Tibial nerve (tissue), 3 donors: ENCODE measurements around the gene CFAP221.

ENCODE experiments used
- CTCF ChIP-seq, 5 experiments: fragments of 200-600 bp in 3 of 5; fragments of 450-650 bp in 2 of 5; sonication (generic) in 3 of 5; IDR thresholded peaks; one replicate each; pipeline ENCODE4 v1.5.1; 2016 to 2019; ENCODE audit warnings: antibody characterized with exemption in 5 of 5, mild to moderate bottlenecking in 3 of 5, moderate library complexity in 2 of 5
- POLR2A ChIP-seq, 2 donors: fragments of 450-650 bp; IDR thresholded peaks; one replicate each; pipeline ENCODE4 v1.6.1; 2017; ENCODE audit warnings: antibody characterized with exemption in 2 of 2, mild to moderate bottlenecking in 2 of 2, moderate library complexity in 2 of 2

DNA sequence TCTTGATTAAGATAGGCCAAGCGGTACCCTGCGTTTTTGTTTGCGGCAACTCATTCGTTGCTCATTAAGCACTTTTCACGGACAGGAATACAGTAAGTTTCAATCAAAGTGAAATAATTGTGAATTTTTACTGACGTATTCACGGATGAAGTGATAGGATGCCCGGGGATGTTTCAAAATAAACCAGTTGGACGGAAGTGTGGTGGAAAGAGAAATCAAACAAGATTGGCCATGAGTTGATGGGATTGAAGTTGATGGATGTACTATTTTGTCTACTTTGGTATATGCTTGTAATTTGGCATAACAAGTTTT lies 135.2 kb downstream of the CFAP221 start:
- TF ChIP-seq POLR2A (IDR thresholded peaks at IDR 0.05) (no peak), CTCF (IDR thresholded peaks at IDR 0.05) (no peak)
